WTC11 (cell line): ENCODE results near the gene CCSER1.

Experiments used
- CREB1 ChIP-seq: sonication (generic); formaldehyde crosslinking; IDR thresholded peaks from 2 replicates; pipeline ENCODE4 v1.8.0; 2023; ENCODE audit warnings: mild to moderate bottlenecking, missing genetic modification reagents
- CTCF ChIP-seq: fragments of 200-600 bp; IDR thresholded peaks from 2 replicates; pipeline ENCODE4 v1.8.0; 2022; ENCODE audit warnings: antibody characterized with exemption
- E2F4 ChIP-seq: sonication (generic); formaldehyde crosslinking; IDR thresholded peaks from 2 replicates; pipeline ENCODE4 v1.8.1; 2022; ENCODE audit warnings: low read depth, mild to moderate bottlenecking, moderate library complexity, missing genetic modification reagents, borderline replicate concordance
- IRF1 ChIP-seq: sonication (generic); formaldehyde crosslinking; IDR thresholded peaks from 2 replicates; pipeline ENCODE4 v1.8.0; 2023; ENCODE audit warnings: missing genetic modification reagents
- IRF2 ChIP-seq: sonication (generic); formaldehyde crosslinking; IDR thresholded peaks from 2 replicates; pipeline ENCODE4 v1.8.0; 2022; ENCODE audit warnings: low read depth, missing genetic modification reagents, borderline replicate concordance
- PREB ChIP-seq: sonication (generic); formaldehyde crosslinking; IDR thresholded peaks from 2 replicates; pipeline ENCODE4 v1.8.1; 2022; ENCODE audit warnings: mild to moderate bottlenecking, missing genetic modification reagents, moderate library complexity, borderline replicate concordance
- RORB ChIP-seq: fragments of 250-450 bp; sonication (Bioruptor Pico); IDR thresholded peaks from 2 replicates; pipeline ENCODE4 v1.9.0; 2021; ENCODE audit warnings: mild to moderate bottlenecking
- SMAD3 ChIP-seq: sonication (generic); formaldehyde crosslinking; IDR thresholded peaks from 2 replicates; pipeline ENCODE4 v1.8.0; 2022; ENCODE audit warnings: missing genetic modification reagents, mild to moderate bottlenecking, borderline replicate concordance
- ZNF138 ChIP-seq: sonication (generic); formaldehyde crosslinking; conservative IDR thresholded peaks from 2 replicates; pipeline ENCODE4 v1.8.1; 2022; ENCODE audit warnings: mild to moderate bottlenecking, moderate library complexity, missing genetic modification reagents
- ZNF263 ChIP-seq: sonication (generic); formaldehyde crosslinking; IDR thresholded peaks from 2 replicates; pipeline ENCODE4 v1.8.1; 2022; ENCODE audit warnings: low read depth, mild to moderate bottlenecking, moderate library complexity, missing genetic modification reagents
- ZNF281 ChIP-seq: sonication (generic); formaldehyde crosslinking; IDR thresholded peaks from 2 replicates; pipeline ENCODE4 v1.8.0; 2023; ENCODE audit warnings: mild to moderate bottlenecking, missing genetic modification reagents
- ZNF416 ChIP-seq: fragments of 250-450 bp; sonication (Bioruptor Pico); IDR thresholded peaks from 2 replicates; pipeline ENCODE4 v1.9.0; 2021; ENCODE audit warnings: mild to moderate bottlenecking, inconsistent platforms

DNA sequence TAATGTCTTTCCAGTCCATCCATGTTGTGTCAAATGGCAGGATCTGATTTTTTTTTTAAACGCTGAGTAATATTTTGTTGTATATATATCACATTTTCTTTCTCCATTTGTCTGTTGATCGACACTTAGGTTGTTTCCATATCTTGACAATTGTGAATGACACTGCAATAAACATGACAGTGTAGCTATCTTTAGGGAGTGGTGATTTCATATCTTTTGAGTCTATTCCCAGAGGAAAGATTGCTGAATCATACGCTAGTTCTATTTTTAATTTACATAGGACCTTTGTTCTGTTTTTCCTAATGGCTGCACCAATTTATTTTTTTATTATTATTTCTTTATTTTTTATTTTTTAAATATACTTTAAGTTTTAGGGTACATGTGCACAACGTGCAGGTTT is 470.7 kb downstream of the CCSER1 start:
- TF ChIP-seq E2F4 (CRISPR knock-in tag) (no peak), CTCF (no peak), PREB (CRISPR knock-in tag) (no peak), ZNF138 (CRISPR knock-in tag) (no peak), RORB (CRISPR knock-in tag) (no peak), ZNF281 (no peak), IRF2 (CRISPR knock-in tag) (no peak), ZNF263 (no peak), IRF1 (CRISPR knock-in tag) (no peak), CREB1 (CRISPR knock-in tag) (no peak), ZNF416 (CRISPR knock-in tag) (no peak), SMAD3 (CRISPR knock-in tag) (no peak)
